Esophagus muscularis mucosa (tissue), 4 donors: ENCODE data around the gene EPC2. TPM values are rescaled to one million over a fixed set of nuclear protein-coding genes. Genes with fewer than 3 reads are reported as not detected.

Experiments used
- DNase-seq: peaks from one replicate; pipeline ENCODE4 v3.0.0-alpha.2; 2017; ENCODE audit errors: extremely low spot score
- H3K27ac ChIP-seq, 4 donors: fragments of 200-600 bp; sonication (generic); replicated peaks in 1 of 4; 1 replicate in 3 of 4; 2 replicates in 1 of 4; pipeline ENCODE4 v1.5.1; 2016 to 2019; ENCODE audit warnings: mild to moderate bottlenecking in 1 of 4
- H3K27me3 ChIP-seq, 4 donors: fragments of 200-600 bp; sonication (generic); one replicate each; pipeline versions ENCODE4 v1.5.1 to v1.6.0; 2016 to 2019
- H3K36me3 ChIP-seq, 4 donors: fragments of 200-600 bp; sonication (generic); one replicate each; pipeline ENCODE4 v1.5.1; 2016 to 2019
- H3K4me1 ChIP-seq, 4 donors: fragments of 200-600 bp; sonication (generic); one replicate each; pipeline ENCODE4 v1.5.1; 2016 to 2019
- H3K4me3 ChIP-seq, 4 donors: fragments of 200-600 bp; sonication (generic); 1 replicate in 2 of 4; 2 replicates in 2 of 4; pipeline ENCODE4 v1.5.1; 2016 to 2019; ENCODE audit warnings: mild to moderate bottlenecking in 4 of 4, moderate library complexity in 1 of 4
- H3K9me3 ChIP-seq, 4 donors: fragments of 200-600 bp; sonication (generic); 1 replicate in 3 of 4; 2 replicates in 1 of 4; pipeline ENCODE4 v1.5.1; 2016 to 2019
- CTCF ChIP-seq, 3 experiments: fragments of 200-600 bp in 2 of 3; fragments of 450-650 bp in 1 of 3; sonication (generic) in 2 of 3; IDR thresholded peaks; one replicate each; pipeline ENCODE4 v1.5.1; 2017 to 2019; ENCODE audit warnings: antibody characterized with exemption in 3 of 3, mild to moderate bottlenecking in 2 of 3, moderate library complexity in 1 of 3
- EP300 ChIP-seq: sonication (generic); formaldehyde crosslinking; IDR thresholded peaks from one replicate; pipeline ENCODE4 v1.6.1; 2017; ENCODE audit warnings: antibody characterized with exemption
- POLR2A ChIP-seq: fragments of 450-650 bp; IDR thresholded peaks from one replicate; pipeline ENCODE4 v1.6.1; 2017; ENCODE audit warnings: antibody characterized with exemption, moderate library complexity, mild to moderate bottlenecking, low read depth
- POLR2AphosphoS5 ChIP-seq, 2 donors: sonication (generic); formaldehyde crosslinking; IDR thresholded peaks; one replicate each; pipeline ENCODE4 v1.6.1; 2017; ENCODE audit warnings: antibody characterized with exemption in 2 of 2
- WGBS: methylation state at CpG from one replicate; pipeline ENCODE4 v1.1.5; 2018; 5-methylcytosine and 5-hydroxymethylcytosine counted together
- intact Hi-C: fragments of 100-400 bp; cut with DNase I; formaldehyde crosslinking; loops from one replicate; pipeline ENCODE4 v1.15.1; 2023
- small RNA-seq, 3 donors: library from RNA; depleted of rRNA; stranded (forward); fragments of <200 nt; gene quantifications; one replicate each; pipeline ENCODE3, GENCODE V24; 2016
- total RNA-seq, 4 donors: library from RNA; depleted of rRNA; stranded (reverse); fragments of >200 nt; gene quantifications; one replicate each; pipeline versions ENCODE4 v1.1.0 to v1.2.1, GENCODE V29; 2016

Gene EPC2
- total RNA-seq, 4 donors from 2014 or later = 25.0 to 34.1 (median 28.1) TPM

- no peak for TF ChIP-seq EP300
- no peak for TF ChIP-seq CTCF (IDR thresholded peaks at IDR 0.05)
- TF ChIP-seq POLR2AphosphoS5 (IDR thresholded peaks at IDR 0.05) = no peak
- TF ChIP-seq POLR2A = no peak
- Histone ChIP-seq H3K4me3 (no peak overlapping the region), H3K4me1 (no peaks in the 10 kb centered on the region), H3K27ac (no peak overlapping the region), H3K27me3 (no peaks in the 10 kb centered on the region), H3K9me3 (no peaks in the 10 kb centered on the region), H3K36me3 (no peaks in the 10 kb centered on the region)
- no peak for DNase-seq
- intact Hi-C loops = no loop called here
Measured at GRCh38 chr2:148826791-148827190, 182.2 kb downstream of the EPC2 start.

- 82% methylated on average over 2 of the region's 2 CpGs for WGBS
- TF ChIP-seq EP300 (no peak), POLR2A (no peak), CTCF (IDR thresholded peaks at IDR 0.05) (no peak), POLR2AphosphoS5 (IDR thresholded peaks at IDR 0.05) (no peak)
- H3K4me1 ChIP-seq = no peaks in the 10 kb centered on the region
- H3K4me3 ChIP-seq = no peak overlapping the region
- intact Hi-C loops = no loop called here
- no peak overlapping the region for H3K27ac ChIP-seq
- DNase-seq = no peak
- H3K27me3 ChIP-seq = no peaks in the 10 kb centered on the region
- no peaks in the 10 kb centered on the region for H3K36me3 ChIP-seq
- H3K9me3 ChIP-seq = no peaks in the 10 kb centered on the region
Measured at GRCh38 chr2:148828941-148829340, 184.4 kb downstream of the EPC2 start.

GRCh38 chr2:148829618-148830017 lies 185.1 kb downstream of the EPC2 start:
- WGBS = 95% methylated on average over 3 of the region's 3 CpGs
- no peaks in the 10 kb centered on the region for H3K4me1 ChIP-seq
- H3K36me3 ChIP-seq = no peaks in the 10 kb centered on the region
- no peak overlapping the region for H3K4me3 ChIP-seq
- H3K27ac ChIP-seq = no peak overlapping the region
- intact Hi-C loops = no loop called here
- no peak for TF ChIP-seq CTCF (IDR thresholded peaks at IDR 0.05)
- TF ChIP-seq EP300 = no peak
- no peak for TF ChIP-seq POLR2A
- no peak for TF ChIP-seq POLR2AphosphoS5 (IDR thresholded peaks at IDR 0.05)
- no peaks in the 10 kb centered on the region for H3K27me3 ChIP-seq
- no peaks in the 10 kb centered on the region for H3K9me3 ChIP-seq
- no peak for DNase-seq

GRCh38 chr2:148832637-148833036 lies 188.1 kb downstream of the EPC2 start:
- H3K27me3 ChIP-seq = no peaks in the 10 kb centered on the region
- TF ChIP-seq POLR2AphosphoS5 (IDR thresholded peaks at IDR 0.05) (no peak), POLR2A (no peak), EP300 (no peak), CTCF (IDR thresholded peaks at IDR 0.05) (no peak)
- 93% methylated on average over 7 of the region's 7 CpGs for WGBS
- no peaks in the 10 kb centered on the region for H3K9me3 ChIP-seq
- no peaks in the 10 kb centered on the region for H3K36me3 ChIP-seq
- H3K4me3 ChIP-seq = no peak overlapping the region
- intact Hi-C loops = no loop called here
- no peak overlapping the region for H3K27ac ChIP-seq
- H3K4me1 ChIP-seq = no peaks in the 10 kb centered on the region
- no peak for DNase-seq

Small RNA genes lying within 50 kb of the gene (small RNA-seq; reads per million reads assigned to genes)
- gene RNU2-9P = 0 reads per million in 3 donors
- 0 reads per million in 3 donors for gene RPS29P8

Other genes with a start within 250 kb of the EPC2 start
- 1 to 10 TPM; 2.9 to 4.6 (median 3.2) TPM for gene KIF5C, start 230.5 kb downstream of the EPC2 start, total RNA-seq